Stomach (tissue), 9 donors: ENCODE data around the gene C3AR1. TPM values are rescaled to one million over a fixed set of nuclear protein-coding genes. Genes with fewer than 3 reads are reported as not detected.
"Not testable (repeated sequence)": the region's sequence is repeated elsewhere in the genome, so short reads cannot be mapped to it uniquely, and the experiment has no call there.

Experiments used
- DNase-seq, 2 donors: peaks; one replicate each; pipeline versions ENCODE4 v3.0.0 to v3.0.0-alpha.2; 2013 to 2019
- H3K27ac ChIP-seq, 5 donors: fragments of 200-600 bp in 4 of 5; sonication (generic) in 4 of 5; one replicate each; pipeline ENCODE4 v1.5.1; 2013 to 2019; ENCODE audit warnings: mild to moderate bottlenecking in 1 of 5, moderate library complexity in 1 of 5
- H3K27me3 ChIP-seq, 3 donors: fragments of 200-600 bp; sonication (generic); one replicate each; pipeline ENCODE4 v1.5.1; 2017 to 2019; ENCODE audit warnings: mixed run types in 1 of 3
- H3K36me3 ChIP-seq, 4 donors: fragments of 200-600 bp; sonication (generic); 1 replicate in 3 of 4; 2 replicates in 1 of 4; pipeline ENCODE4 v1.5.1; 2016 to 2019
- H3K4me1 ChIP-seq, 4 donors: fragments of 200-600 bp; sonication (generic); one replicate each; pipeline ENCODE4 v1.5.1; 2016 to 2019
- H3K4me3 ChIP-seq, 4 donors: fragments of 200-600 bp; sonication (generic) in 3 of 4; one replicate each; pipeline ENCODE4 v1.5.1; 2016 to 2019; ENCODE audit warnings: mild to moderate bottlenecking in 1 of 4
- H3K9me3 ChIP-seq, 4 donors: fragments of 200-600 bp; sonication (generic); one replicate each; pipeline ENCODE4 v1.5.1; 2016 to 2019
- EP300 ChIP-seq: sonication (generic); formaldehyde crosslinking; IDR thresholded peaks from one replicate; pipeline ENCODE4 v1.6.1; 2017; ENCODE audit warnings: antibody characterized with exemption
- POLR2A ChIP-seq, 4 donors: fragments of 450-650 bp; IDR thresholded peaks; one replicate each; pipeline ENCODE4 v1.6.1; 2016; ENCODE audit warnings: antibody characterized with exemption in 4 of 4, control low read depth in 2 of 4, mild to moderate bottlenecking in 1 of 4, moderate library complexity in 1 of 4
- POLR2AphosphoS5 ChIP-seq, 3 donors: sonication (generic); formaldehyde crosslinking; IDR thresholded peaks; one replicate each; pipeline ENCODE4 v1.6.1; 2016; ENCODE audit warnings: antibody characterized with exemption in 3 of 3
- WGBS, 5 donors: extraction: QIAGEN DNeasy Blood & Tissue Kit in 3 of 5; methylation state at CpG; one replicate each; pipeline versions ENCODE4 v1.1.5 to v1.1.7; 2013 to 2018; 5-methylcytosine and 5-hydroxymethylcytosine counted together
- intact Hi-C: fragments of 100-400 bp; cut with DNase I; formaldehyde crosslinking; loops from one replicate; pipeline ENCODE4 v1.15.1; 2023; ENCODE audit warnings: low total_unique reads
- polyA plus RNA-seq, 3 donors: library from polyadenylated mRNA; stranded (reverse); fragments of 200-250 nt; gene quantifications; one replicate each; pipeline ENCODE4 v1.2.3, GENCODE V29; 2013
- total RNA-seq, 5 donors: library from RNA; depleted of rRNA; stranded (reverse); fragments of >200 nt; gene quantifications; one replicate each; pipeline versions ENCODE4 v1.1.0 to v1.2.3, GENCODE V29; 2014 to 2016
- TF ChIP-seq, protein P1 (sequence below), 7 experiments: fragments of 450-650 bp in 4 of 7; fragments of 200-600 bp in 3 of 7; sonication (generic) in 3 of 7; IDR thresholded peaks; one replicate each; pipeline ENCODE4 v1.5.1; 2016 to 2019; ENCODE audit warnings: antibody characterized with exemption in 7 of 7, control low read depth in 2 of 7, mild to moderate bottlenecking in 1 of 7
- donor health status: healthy with polysubstance abuse.
- donor health status: Bipolar disorder and iron deficiency.
- donor health status: healthy.

The C3AR1 gene
- total and polyA plus RNA-seq, 8 donors = 0.89 to 8.8 (median 3.5) TPM; not detected in 1

- Histone ChIP-seq H3K27ac (no peak overlapping the region), H3K9me3 (no peaks in the 10 kb centered on the region), H3K4me3 (no peak overlapping the region), H3K36me3 (peaks cover 53 to 96% (median 88%) of the 10 kb centered on the region in 4 donors), H3K4me1 (no peaks in the 10 kb centered on the region), H3K27me3 (no peaks in the 10 kb centered on the region)
- intact Hi-C loops = no loop called here
- 78 to 88% (median 81%) methylated on average over 2 of the region's 2 CpGs for WGBS, 5 donors
- TF ChIP-seq, protein P1, sequence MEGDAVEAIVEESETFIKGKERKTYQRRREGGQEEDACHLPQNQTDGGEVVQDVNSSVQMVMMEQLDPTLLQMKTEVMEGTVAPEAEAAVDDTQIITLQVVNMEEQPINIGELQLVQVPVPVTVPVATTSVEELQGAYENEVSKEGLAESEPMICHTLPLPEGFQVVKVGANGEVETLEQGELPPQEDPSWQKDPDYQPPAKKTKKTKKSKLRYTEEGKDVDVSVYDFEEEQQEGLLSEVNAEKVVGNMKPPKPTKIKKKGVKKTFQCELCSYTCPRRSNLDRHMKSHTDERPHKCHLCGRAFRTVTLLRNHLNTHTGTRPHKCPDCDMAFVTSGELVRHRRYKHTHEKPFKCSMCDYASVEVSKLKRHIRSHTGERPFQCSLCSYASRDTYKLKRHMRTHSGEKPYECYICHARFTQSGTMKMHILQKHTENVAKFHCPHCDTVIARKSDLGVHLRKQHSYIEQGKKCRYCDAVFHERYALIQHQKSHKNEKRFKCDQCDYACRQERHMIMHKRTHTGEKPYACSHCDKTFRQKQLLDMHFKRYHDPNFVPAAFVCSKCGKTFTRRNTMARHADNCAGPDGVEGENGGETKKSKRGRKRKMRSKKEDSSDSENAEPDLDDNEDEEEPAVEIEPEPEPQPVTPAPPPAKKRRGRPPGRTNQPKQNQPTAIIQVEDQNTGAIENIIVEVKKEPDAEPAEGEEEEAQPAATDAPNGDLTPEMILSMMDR (IDR thresholded peaks at IDR 0.05) = no peak
- TF ChIP-seq EP300 (no peak), POLR2AphosphoS5 (IDR thresholded peaks at IDR 0.05) (no peak), POLR2A (IDR thresholded peaks at IDR 0.05) (no peak)
- no peak for DNase-seq
Measured at GRCh38 chr12:8096281-8096915, 30.2 kb upstream of the C3AR1 start.

GRCh38 chr12:8093291-8093690 lies 27.1 kb upstream of the C3AR1 start:
- no peak for TF ChIP-seq POLR2AphosphoS5 (IDR thresholded peaks at IDR 0.05)
- no peak for TF ChIP-seq EP300
- TF ChIP-seq POLR2A (IDR thresholded peaks at IDR 0.05) = no peak
- TF ChIP-seq, protein P1 (IDR thresholded peaks at IDR 0.05) = no peak
- no peak overlapping the region for H3K27ac ChIP-seq
- H3K4me3 ChIP-seq = no peak overlapping the region
- peaks cover 73 to 94% (median 92%) of the 10 kb centered on the region in 4 donors for H3K36me3 ChIP-seq
- intact Hi-C loops = no loop called here
- no peak for DNase-seq
- no peaks in the 10 kb centered on the region for H3K9me3 ChIP-seq
- no peaks in the 10 kb centered on the region for H3K27me3 ChIP-seq
- peaks cover 0 to 11% (median 4%) of the 10 kb centered on the region in 4 donors for H3K4me1 ChIP-seq
- WGBS, 5 donors = 96 to 100% (median 97%) methylated on average over 3 of the region's 3 CpGs

- no peaks in the 10 kb centered on the region for H3K27me3 ChIP-seq
- peaks cover 0 to 44% (median 24%) of the 10 kb centered on the region in 4 donors for H3K4me1 ChIP-seq
- TF ChIP-seq, protein P1 (IDR thresholded peaks at IDR 0.05) = no peak
- TF ChIP-seq POLR2A (IDR thresholded peaks at IDR 0.05) (no peak), POLR2AphosphoS5 (IDR thresholded peaks at IDR 0.05) (no peak), EP300 (no peak)
- intact Hi-C loops = no loop called here
- H3K4me3 ChIP-seq = no peak overlapping the region
- 88 to 94% (median 90%) methylated on average over 5 of the region's 5 CpGs for WGBS, 5 donors
- H3K27ac ChIP-seq = no peak overlapping the region
- DNase-seq = no peak
- peaks cover 53 to 70% (median 62%) of the 10 kb centered on the region in 4 donors for H3K36me3 ChIP-seq
- no peaks in the 10 kb centered on the region for H3K9me3 ChIP-seq
Measured at GRCh38 chr12:8089716-8090115, 23.6 kb upstream of the C3AR1 start.

DNA sequence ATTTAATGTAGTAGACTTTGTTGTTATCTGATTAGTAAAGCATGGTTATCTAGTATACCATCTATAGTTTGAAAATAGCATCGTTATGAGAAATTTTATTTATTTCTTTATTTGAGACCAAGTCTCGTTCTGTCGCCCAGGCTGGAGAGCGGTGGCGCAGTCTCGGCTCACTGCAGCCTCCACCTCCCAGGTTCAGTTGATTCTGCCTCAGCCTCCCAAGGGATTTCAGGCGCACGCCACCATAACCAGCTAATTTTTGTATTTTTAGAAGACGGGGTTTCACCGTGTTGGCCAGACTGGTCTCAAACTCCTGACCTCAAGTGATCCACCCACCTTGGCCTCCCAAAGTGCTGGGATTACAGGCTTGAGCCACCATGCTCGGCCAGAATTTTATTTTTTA lies 23.1 kb upstream of the C3AR1 start:
- intact Hi-C loops, DNase-seq, H3K9me3 ChIP-seq, H3K27ac ChIP-seq, H3K4me3 ChIP-seq, H3K27me3 ChIP-seq: not testable (repeated sequence)
- peaks cover under 1 to 48% (median 27%) of the 10 kb centered on the region in 4 donors for H3K4me1 ChIP-seq
- H3K36me3 ChIP-seq = peaks cover 49 to 66% (median 58%) of the 10 kb centered on the region in 4 donors
- WGBS, 5 donors = 90 to 94% (median 92%) methylated on average over 11 of the region's 11 CpGs

DNA sequence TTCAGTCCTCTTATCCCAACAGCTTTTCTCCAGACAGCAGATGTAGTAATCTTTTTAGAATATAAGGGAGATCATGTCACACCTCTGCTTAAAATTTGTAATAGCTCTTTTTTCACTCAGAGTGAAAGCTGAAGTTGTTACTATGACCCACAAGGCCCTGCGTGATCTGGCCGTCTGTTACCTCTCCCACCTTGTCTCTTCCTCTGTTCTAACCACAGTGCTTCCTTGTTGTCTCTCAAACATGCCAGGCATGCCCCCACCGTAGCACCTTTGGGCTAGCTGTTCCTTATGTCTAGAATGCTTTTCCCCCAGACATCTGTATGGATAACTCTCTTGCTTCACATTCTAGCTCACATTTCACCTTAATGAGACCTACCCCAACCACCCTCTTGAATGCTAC lies 22.4 kb upstream of the C3AR1 start:
- peak overlapping the region in 3 of 5 donors; percentile 10 to 58 (median 15) for H3K27ac ChIP-seq
- intact Hi-C loops = no loop called here
- peak in 1 of 2 donors; percentile 28 for DNase-seq

More for the DNA sequence above, 22.4 kb upstream of the C3AR1 start:
- Histone ChIP-seq H3K9me3 (no peaks in the 10 kb centered on the region), H3K4me3 (no peak overlapping the region), H3K4me1 (peaks cover 7 to 55% (median 34%) of the 10 kb centered on the region in 4 donors), H3K27me3 (no peaks in the 10 kb centered on the region), H3K36me3 (peaks cover 46 to 59% (median 51%) of the 10 kb centered on the region in 4 donors)
- TF ChIP-seq POLR2AphosphoS5 (IDR thresholded peaks at IDR 0.05) = no peak
- TF ChIP-seq, protein P1 (IDR thresholded peaks at IDR 0.05) = no peak
- no peak for TF ChIP-seq EP300
- TF ChIP-seq POLR2A (IDR thresholded peaks at IDR 0.05) = no peak
- WGBS, 5 donors = 61 to 75% (median 64%) methylated on average over 3 of the region's 3 CpGs
